Measurements from ENCODE around the gene MTRF1. TPM values are rescaled to one million over a fixed set of nuclear protein-coding genes. Genes with fewer than 3 reads are reported as not detected.
"Not testable (repeated sequence)": the region's sequence is repeated elsewhere in the genome, so short reads cannot be mapped to it uniquely, and the experiment has no call there.

MTRF1 gene
- total RNA-seq, 6 experiments from 2014 or later = 6.0 to 10.5 (median 7.4) TPM

DNA sequence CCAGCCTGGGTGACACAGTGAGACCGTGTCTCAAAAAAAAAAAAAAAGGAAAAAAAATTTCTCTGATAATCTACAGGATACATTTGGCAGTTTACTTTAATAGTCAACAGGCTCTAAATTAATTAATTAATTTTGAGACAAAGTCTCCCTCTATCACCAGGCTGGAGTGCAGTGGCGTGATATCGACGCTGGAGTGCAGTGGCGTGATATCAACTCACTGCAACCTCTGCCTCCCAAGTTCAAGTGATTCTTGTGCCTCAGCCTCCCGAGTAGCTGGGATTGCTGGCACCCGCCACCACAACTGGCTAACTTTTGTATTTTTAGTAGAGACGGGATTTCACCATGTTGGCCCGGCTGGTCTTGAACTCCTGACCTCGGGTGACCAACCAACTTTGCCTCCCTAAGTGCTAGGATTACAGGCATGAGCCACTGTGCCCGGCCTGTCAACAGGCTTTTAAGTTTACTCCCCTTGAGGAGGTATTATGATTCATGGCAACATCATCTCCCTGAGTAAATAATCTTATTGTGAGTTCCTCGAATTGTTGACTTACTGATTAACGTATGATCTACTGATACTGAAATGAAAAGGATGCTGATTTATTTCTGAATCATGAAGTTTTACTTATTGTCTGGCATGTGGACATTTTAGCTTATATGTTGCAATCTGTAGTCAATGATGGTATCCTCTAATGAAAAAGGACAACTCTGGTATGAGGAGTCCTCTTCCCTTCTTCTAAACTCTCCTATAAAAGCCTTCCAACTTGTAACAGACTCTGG is 21.3 kb upstream of the MTRF1 start:
- Histone ChIP-seq H3K4me1 (no peaks in the 10 kb centered on the region), H3K4me3 (no peak overlapping the region), H3K27me3 (no peaks in the 10 kb centered on the region), H3K9me3 (no peaks in the 10 kb centered on the region), H3K27ac (no peak overlapping the region), H3K36me3 (no peaks in the 10 kb centered on the region)
- TF ChIP-seq POLR2A (IDR thresholded peaks at IDR 0.05) (no peak), CTCF (IDR thresholded peaks at IDR 0.05) (no peak)
- DNase-seq (no peak), ATAC-seq (no peak)
- intact Hi-C loops (cut with DNase I) = no loop called here
- WGBS (ENCODE audit: insufficient coverage, low coverage, low lambda C conversion rate, missing lambda C conversion rate) = 84% methylated on average over 5 of the region's 13 CpGs

GRCh38 chr13:41282129-41282571 is 18.8 kb upstream of the MTRF1 start:
- ATAC-seq (peak in 1 of 4 donors; percentile 18), DNase-seq (no peak)
- Histone ChIP-seq H3K9me3 (no peaks in the 10 kb centered on the region), H3K27me3 (no peaks in the 10 kb centered on the region), H3K4me1 (no peaks in the 10 kb centered on the region), H3K4me3 (no peak overlapping the region), H3K27ac (no peak overlapping the region), H3K36me3 (no peaks in the 10 kb centered on the region)
- TF ChIP-seq POLR2A (IDR thresholded peaks at IDR 0.05) (no peak), CTCF (IDR thresholded peaks at IDR 0.05) (no peak)
- intact Hi-C loops (cut with DNase I) = no loop called here
- 59% methylated on average over 4 of the region's 5 CpGs for WGBS (ENCODE audit: insufficient coverage, low coverage, low lambda C conversion rate, missing lambda C conversion rate)

- H3K4me3 ChIP-seq; H3K9me3 ChIP-seq; H3K27me3 ChIP-seq; DNase-seq; intact Hi-C loops (cut with DNase I); H3K27ac ChIP-seq; H3K4me1 ChIP-seq; H3K36me3 ChIP-seq; ATAC-seq: not testable (repeated sequence)
- 44% methylated on average over 2 of the region's 2 CpGs for WGBS (ENCODE audit: insufficient coverage, low coverage, low lambda C conversion rate, missing lambda C conversion rate)
Observed at GRCh38 chr13:41279156-41279555, 15.8 kb upstream of the MTRF1 start.

- intact Hi-C loops (cut with DNase I) = no loop called here
- H3K4me3 ChIP-seq = no peak overlapping the region
- H3K9me3 ChIP-seq = no peaks in the 10 kb centered on the region
- H3K27ac ChIP-seq = no peak overlapping the region
- TF ChIP-seq POLR2A (IDR thresholded peaks at IDR 0.05) = no peak
- no peak for TF ChIP-seq CTCF (IDR thresholded peaks at IDR 0.05)
- no peak for ATAC-seq
- H3K27me3 ChIP-seq = no peaks in the 10 kb centered on the region
- H3K36me3 ChIP-seq = no peaks in the 10 kb centered on the region
- no peak for DNase-seq
- no peaks in the 10 kb centered on the region for H3K4me1 ChIP-seq
Observed at GRCh38 chr13:41276824-41277223, 13.4 kb upstream of the MTRF1 start.

DNA sequence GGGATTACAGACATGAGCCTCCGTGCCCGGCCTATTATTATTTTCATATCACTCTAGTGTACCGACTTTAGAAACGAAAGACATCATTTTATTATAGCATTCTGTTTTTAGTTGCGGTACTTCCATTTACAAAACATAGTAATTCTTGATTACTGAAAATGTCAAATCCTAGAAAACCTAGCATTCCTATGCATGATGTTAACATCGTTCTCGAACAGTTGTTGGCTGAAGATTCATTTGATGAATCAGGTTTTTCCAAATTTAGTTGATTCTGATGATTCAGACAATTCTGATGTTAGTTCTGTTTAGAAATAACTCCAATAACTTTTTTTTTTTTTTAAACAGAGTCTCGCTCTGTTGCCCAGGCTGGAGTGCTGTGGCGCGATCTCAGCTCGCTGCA is 11.5 kb upstream of the MTRF1 start:
- intact Hi-C loops (cut with DNase I) = no loop called here
- DNase-seq = no peak

More for the DNA sequence above, 11.5 kb upstream of the MTRF1 start:
- H3K36me3 ChIP-seq = no peaks in the 10 kb centered on the region
- no peak overlapping the region for H3K27ac ChIP-seq
- no peaks in the 10 kb centered on the region for H3K4me1 ChIP-seq
- no peak for ATAC-seq
- 91% methylated on average over 11 of the region's 11 CpGs for WGBS (ENCODE audit: insufficient coverage, low coverage, low lambda C conversion rate, missing lambda C conversion rate)
- H3K27me3 ChIP-seq = no peaks in the 10 kb centered on the region
- no peak for TF ChIP-seq POLR2A (IDR thresholded peaks at IDR 0.05)
- no peak for TF ChIP-seq CTCF (IDR thresholded peaks at IDR 0.05)
- H3K4me3 ChIP-seq = no peak overlapping the region
- no peaks in the 10 kb centered on the region for H3K9me3 ChIP-seq

All from right lobe of liver (tissue), 6 donors.